HEK293T (cell line): ENCODE results near the gene PHIP.

ENCODE experiments used
- ELF4 ChIP-seq: fragments of 450-650 bp; IDR thresholded peaks from 2 replicates; pipeline ENCODE4 v1.6.1; 2017; ENCODE audit warnings: antibody characterized with exemption
- FOXK2 ChIP-seq: fragments of 450-650 bp; IDR thresholded peaks from 2 replicates; pipeline ENCODE4 v1.6.1; 2016; ENCODE audit warnings: mild to moderate bottlenecking
- FOXM1 ChIP-seq: fragments of 450-650 bp; IDR thresholded peaks from 2 replicates; pipeline ENCODE4 v1.6.1; 2017; ENCODE audit warnings: mild to moderate bottlenecking, borderline replicate concordance
- L3MBTL2 ChIP-seq: fragments of 450-650 bp; conservative IDR thresholded peaks from 2 replicates; pipeline ENCODE4 v1.6.1; 2016; ENCODE audit warnings: mild to moderate bottlenecking
- NFRKB ChIP-seq: fragments of 450-650 bp; IDR thresholded peaks from 2 replicates; pipeline ENCODE4 v1.6.1; 2016; ENCODE audit warnings: mild to moderate bottlenecking, moderate library complexity
- SP1 ChIP-seq: fragments of 450-650 bp; IDR thresholded peaks from 2 replicates; pipeline ENCODE4 v1.6.1; 2017
- SUZ12 ChIP-seq: fragments of 450-650 bp; IDR thresholded peaks from 2 replicates; pipeline ENCODE4 v1.6.1; 2016; ENCODE audit warnings: mild to moderate bottlenecking
- TARDBP ChIP-seq: fragments of 450-650 bp; IDR thresholded peaks from 2 replicates; pipeline ENCODE4 v1.6.1; 2016
- TF ChIP-seq, protein P1 (sequence below): fragments of 450-650 bp; IDR thresholded peaks from 2 replicates; pipeline ENCODE4 v1.6.1; 2016

DNA sequence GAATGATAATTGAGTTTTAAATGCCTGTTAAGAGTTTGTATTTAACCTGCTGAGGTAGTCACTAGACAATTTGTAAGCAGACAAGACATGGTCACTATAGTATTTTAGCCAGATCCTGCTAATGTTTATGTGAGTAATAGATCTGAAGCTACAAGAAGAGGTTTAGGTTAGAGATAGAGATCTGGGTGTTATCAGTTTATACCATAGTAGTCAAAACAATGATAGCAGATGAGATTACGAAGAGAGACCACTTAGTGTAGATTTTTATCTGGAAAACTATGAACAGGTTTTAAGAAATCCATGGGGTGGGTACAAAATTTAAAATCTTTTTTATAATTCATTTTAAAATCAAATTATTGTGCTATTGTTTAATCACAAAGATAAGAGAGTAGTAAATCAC is 47.5 kb downstream of the PHIP start:
- no peak for TF ChIP-seq FOXK2
- no peak for TF ChIP-seq FOXM1
- no peak for TF ChIP-seq SUZ12
- no peak for TF ChIP-seq TARDBP
- no peak for TF ChIP-seq SP1
- TF ChIP-seq NFRKB, result no peak
- TF ChIP-seq L3MBTL2, result no peak
- no peak for TF ChIP-seq ELF4
- TF ChIP-seq, protein P1, sequence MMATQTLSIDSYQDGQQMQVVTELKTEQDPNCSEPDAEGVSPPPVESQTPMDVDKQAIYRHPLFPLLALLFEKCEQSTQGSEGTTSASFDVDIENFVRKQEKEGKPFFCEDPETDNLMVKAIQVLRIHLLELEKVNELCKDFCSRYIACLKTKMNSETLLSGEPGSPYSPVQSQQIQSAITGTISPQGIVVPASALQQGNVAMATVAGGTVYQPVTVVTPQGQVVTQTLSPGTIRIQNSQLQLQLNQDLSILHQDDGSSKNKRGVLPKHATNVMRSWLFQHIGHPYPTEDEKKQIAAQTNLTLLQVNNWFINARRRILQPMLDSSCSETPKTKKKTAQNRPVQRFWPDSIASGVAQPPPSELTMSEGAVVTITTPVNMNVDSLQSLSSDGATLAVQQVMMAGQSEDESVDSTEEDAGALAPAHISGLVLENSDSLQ, result no peak
